Heart left ventricle (tissue), 13 donors: ENCODE data around the gene FAAH.

Experiments
- CTCF ChIP-seq, 12 donors: fragments of 200-600 bp; sonication (generic) in 4 of 12; IDR thresholded peaks; one replicate each; pipeline versions ENCODE4 v1.5.0 to v1.8.0; 2018 to 2022; ENCODE audit warnings: antibody characterized with exemption in 12 of 12, mild to moderate bottlenecking in 5 of 12
- POLR2A ChIP-seq, 2 donors: fragments of 450-650 bp; IDR thresholded peaks; one replicate each; pipeline ENCODE4 v1.6.1; 2017; ENCODE audit warnings: antibody characterized with exemption in 2 of 2, mild to moderate bottlenecking in 2 of 2, moderate library complexity in 2 of 2
- donor health status: ischemic (EF 13 %, LVEDD 7.1; RV severe dilation, severe dysfunction).
- donor health status: DM: no; HTN: yes; CAD: no.
- donor health status: DM: no; HTN: no; CAD: no.
- donor health status: ischemic (EF 25% LVEDD 6.9; RV normal size, moderate dysfunction).
- donor health status: ischemic (EF 25% LVEDD 5.7; RV mildly dilated, moderate dysfunction).
- donor health status: ischemic (EF 35%, LVEDD 5.7; RV mildly dilated, moderate dysfunction).
- donor health status: nonischemic (EF 11% LVEDD 7.7; RV severe dilation, severe dysfunction).
- donor health status: DM: yes; HTN: yes; CAD: no.
- donor health status: PGD.
- donor health status: ischemic (EF 29% LVEDD 5.4; RV normal size, mild dysfunction).
- donor health status: nonischemic (EF 23%, LVEDD 6.1; RV moderate dilation, normal function).

GRCh38 chr1:46438346-46438745, 44.2 kb downstream of the FAAH start:
- TF ChIP-seq CTCF (IDR thresholded peaks at IDR 0.05) (no peak), POLR2A (IDR thresholded peaks at IDR 0.05) (no peak)
